Measurements from ENCODE around the gene TMEM94. TPM values are rescaled to one million over a fixed set of nuclear protein-coding genes. Genes with fewer than 3 reads are reported as not detected.
"Not testable (repeated sequence)": the region's sequence is repeated elsewhere in the genome, so short reads cannot be mapped to it uniquely, and the experiment has no call there.

Gene TMEM94
- total RNA-seq, 6 experiments from 2014 or later, result 24.2 to 47.1 (median 29.6) TPM

- ATAC-seq, result no peak
- H3K4me3 ChIP-seq, result no peak overlapping the region
- no peaks in the 10 kb centered on the region for H3K36me3 ChIP-seq
- WGBS (ENCODE audit: insufficient coverage, low coverage, low lambda C conversion rate, missing lambda C conversion rate), result 67% methylated on average over 14 of the region's 17 CpGs
- no peaks in the 10 kb centered on the region for H3K9me3 ChIP-seq
- H3K27me3 ChIP-seq, result no peaks in the 10 kb centered on the region
- intact Hi-C loops (cut with DNase I), result no loop called here
- no peak overlapping the region for H3K27ac ChIP-seq
- TF ChIP-seq POLR2A (IDR thresholded peaks at IDR 0.05) (no peak), CTCF (IDR thresholded peaks at IDR 0.05) (no peak)
- H3K4me1 ChIP-seq, result no peaks in the 10 kb centered on the region
- no peak for DNase-seq
Measured at GRCh38 chr17:75447951-75448856, 8.2 kb upstream of the TMEM94 start.

GRCh38 chr17:75450270-75450669 lies 6.2 kb upstream of the TMEM94 start:
- no peak for DNase-seq
- intact Hi-C loops (cut with DNase I), result no loop called here
- 76% methylated on average over 3 of the region's 4 CpGs for WGBS (ENCODE audit: insufficient coverage, low coverage, low lambda C conversion rate, missing lambda C conversion rate)

GRCh38 chr17:75454193-75454592 lies 2.2 kb upstream of the TMEM94 start:
- H3K4me1 ChIP-seq, result peaks cover 0 to 15% (median 0%) of the 10 kb centered on the region in 4 donors
- no peaks in the 10 kb centered on the region for H3K27me3 ChIP-seq
- H3K36me3 ChIP-seq, result no peaks in the 10 kb centered on the region
- no peak for ATAC-seq
- no peak overlapping the region for H3K4me3 ChIP-seq
- no peaks in the 10 kb centered on the region for H3K9me3 ChIP-seq
- no peak for DNase-seq
- no peak overlapping the region for H3K27ac ChIP-seq
- TF ChIP-seq CTCF (IDR thresholded peaks at IDR 0.05) (no peak), POLR2A (IDR thresholded peaks at IDR 0.05) (no peak)
- intact Hi-C loops (cut with DNase I), result no loop called here

More at GRCh38 chr17:75450270-75450669, 6.2 kb upstream of the TMEM94 start:
- no peaks in the 10 kb centered on the region for H3K27me3 ChIP-seq
- no peak for ATAC-seq
- H3K27ac ChIP-seq, result no peak overlapping the region
- H3K9me3 ChIP-seq, result no peaks in the 10 kb centered on the region
- H3K36me3 ChIP-seq, result no peaks in the 10 kb centered on the region
- H3K4me1 ChIP-seq, result no peaks in the 10 kb centered on the region
- no peak overlapping the region for H3K4me3 ChIP-seq
- TF ChIP-seq CTCF (IDR thresholded peaks at IDR 0.05) (no peak), POLR2A (IDR thresholded peaks at IDR 0.05) (no peak)

- ATAC-seq; H3K36me3 ChIP-seq; intact Hi-C loops (cut with DNase I); H3K4me3 ChIP-seq; H3K27ac ChIP-seq; H3K27me3 ChIP-seq; DNase-seq; H3K9me3 ChIP-seq: not testable (repeated sequence)
- 91% methylated on average over 1 of the region's 3 CpGs for WGBS (ENCODE audit: insufficient coverage, low coverage, low lambda C conversion rate, missing lambda C conversion rate)
- peaks cover 0 to 19% (median 0%) of the 10 kb centered on the region in 4 donors for H3K4me1 ChIP-seq
Measured at GRCh38 chr17:75454672-75455071, 1.8 kb upstream of the TMEM94 start.

GRCh38 chr17:75456039-75456416 lies 407 bp upstream of the TMEM94 start:
- Histone ChIP-seq H3K27ac (peak overlapping the region; percentile 59 to 85 (median 79)), H3K27me3 (no peaks in the 10 kb centered on the region), H3K36me3 (no peaks in the 10 kb centered on the region), H3K4me3 (peak overlapping the region; percentile 76 to 97 (median 80)), H3K4me1 (peaks cover 0 to 21% (median 0%) of the 10 kb centered on the region in 4 donors), H3K9me3 (no peaks in the 10 kb centered on the region)
- 2% methylated on average over 13 of the region's 13 CpGs for WGBS (ENCODE audit: insufficient coverage, low coverage, low lambda C conversion rate, missing lambda C conversion rate)
- DNase-seq (no peak), ATAC-seq (peak; percentile 11 to 52 (median 30))
- intact Hi-C loops (cut with DNase I), result no loop called here
- TF ChIP-seq POLR2A (IDR thresholded peaks at IDR 0.05) (no peak), CTCF (IDR thresholded peaks at IDR 0.05) (no peak)
